Stimulated activated memory B cell treated with anti-CD40 and anti-IgM and Interleukin-4, amounts not matched to agents 10 μg/mL and 1 μg/mL and 100 μg/mL, for 72 hours (primary cell): ENCODE results near the gene CHST7.
A peak's percentile ranks its signal among the peaks of the same experiment; 100 is the strongest.

ENCODE experiments used
- ATAC-seq: fragments of 150-1000 bp; cut with Tn5 transposase; 2 replicates; pipeline ENCODE4 v1.10.0; 2021
- H3K27ac Mint-ChIP-seq: one replicate; pipeline ENCODE4 v1.8.0; 2022; ENCODE audit warnings: mild to moderate bottlenecking, mixed read lengths
- H3K27me3 Mint-ChIP-seq: one replicate; pipeline ENCODE4 v1.8.0; 2022; ENCODE audit warnings: mixed read lengths
- H3K36me3 Mint-ChIP-seq: one replicate; pipeline ENCODE4 v1.8.0; 2022; ENCODE audit warnings: mixed read lengths
- H3K4me1 Mint-ChIP-seq: one replicate; pipeline ENCODE4 v1.8.0; 2022; ENCODE audit warnings: mixed read lengths
- H3K4me3 Mint-ChIP-seq: one replicate; pipeline ENCODE4 v1.8.0; 2022; ENCODE audit warnings: mild to moderate bottlenecking, moderate library complexity, mixed read lengths
- H3K9me3 Mint-ChIP-seq: one replicate; pipeline ENCODE4 v1.8.0; 2022; ENCODE audit warnings: mixed read lengths

The CHST7 gene

DNA sequence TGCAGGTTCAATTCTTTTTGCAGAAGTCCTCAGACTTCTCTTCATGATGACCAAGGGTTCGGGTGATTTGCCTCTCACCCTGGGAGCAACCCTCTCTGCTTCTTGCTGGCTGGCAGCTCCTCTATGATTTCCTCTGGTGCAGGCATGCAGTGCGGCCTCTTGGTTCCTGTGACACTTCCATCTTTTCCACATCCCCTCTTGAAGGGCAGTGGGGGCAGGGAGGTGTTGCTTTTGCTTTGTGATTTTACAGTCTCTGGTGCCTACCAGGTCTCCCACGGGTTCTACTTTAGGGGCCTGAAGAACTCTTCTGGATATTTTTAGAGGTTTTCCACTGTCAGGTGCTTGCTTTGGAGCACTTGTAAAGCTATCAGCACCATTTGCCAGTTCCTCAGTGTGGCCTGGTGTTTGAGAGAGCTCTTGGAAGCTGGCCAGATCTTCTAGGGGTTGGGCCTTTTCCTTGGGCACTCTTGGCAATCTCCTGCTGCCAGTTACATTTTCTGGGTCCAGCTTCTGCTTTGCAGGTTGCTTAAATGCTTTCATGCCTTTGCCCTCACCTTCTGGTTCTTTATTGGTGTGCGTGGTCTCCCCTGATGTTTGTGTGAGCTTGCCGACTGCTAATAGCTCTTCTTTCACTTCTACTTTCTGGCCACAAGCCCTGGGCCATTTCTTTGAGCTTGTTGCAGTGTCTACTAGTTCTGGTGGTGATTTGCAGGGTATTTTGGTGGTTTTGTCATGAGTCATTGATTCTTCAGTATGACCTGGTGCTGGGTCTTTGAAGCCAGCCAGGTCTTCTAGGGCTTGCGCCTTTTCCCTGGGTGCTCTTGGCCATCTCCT lies 11.5 kb upstream of the CHST7 start:
- Mint-ChIP-seq H3K4me3 (peak overlapping the region; percentile 40), H3K4me1 (peaks cover 19% of the 10 kb centered on the region)
- peak; percentile 100 for ATAC-seq

DNA sequence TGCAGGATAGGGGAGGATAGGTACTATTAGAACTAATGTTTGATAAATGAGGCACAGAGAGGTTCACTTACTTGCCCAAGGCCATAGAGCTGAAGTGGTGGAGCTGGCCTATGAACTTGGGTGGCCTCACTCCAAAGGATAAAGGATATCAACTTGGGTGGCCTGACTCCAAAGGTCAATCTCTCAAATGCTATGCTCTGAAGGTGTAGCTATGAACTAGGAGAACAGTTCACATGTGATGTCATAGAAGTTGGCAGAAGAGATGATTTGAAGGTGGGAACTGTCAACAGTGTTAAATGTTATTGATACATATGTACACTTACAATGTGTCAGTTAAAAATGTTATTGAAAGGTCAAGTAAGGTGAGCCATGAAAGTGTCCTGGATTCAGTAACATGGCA lies 6.2 kb upstream of the CHST7 start:
- no peaks in the 10 kb centered on the region for H3K36me3 Mint-ChIP-seq
- no peaks in the 10 kb centered on the region for H3K9me3 Mint-ChIP-seq
- H3K27ac Mint-ChIP-seq: no peak overlapping the region
- no peak for ATAC-seq
- no peak overlapping the region for H3K4me3 Mint-ChIP-seq
- H3K27me3 Mint-ChIP-seq: no peaks in the 10 kb centered on the region
- H3K4me1 Mint-ChIP-seq: peaks cover 18% of the 10 kb centered on the region

More for the DNA sequence above, 11.5 kb upstream of the CHST7 start:
- H3K27ac Mint-ChIP-seq: peak overlapping the region; percentile 68
- H3K36me3 Mint-ChIP-seq: no peaks in the 10 kb centered on the region
- H3K9me3 Mint-ChIP-seq: no peaks in the 10 kb centered on the region
- peaks cover 9% of the 10 kb centered on the region for H3K27me3 Mint-ChIP-seq

DNA sequence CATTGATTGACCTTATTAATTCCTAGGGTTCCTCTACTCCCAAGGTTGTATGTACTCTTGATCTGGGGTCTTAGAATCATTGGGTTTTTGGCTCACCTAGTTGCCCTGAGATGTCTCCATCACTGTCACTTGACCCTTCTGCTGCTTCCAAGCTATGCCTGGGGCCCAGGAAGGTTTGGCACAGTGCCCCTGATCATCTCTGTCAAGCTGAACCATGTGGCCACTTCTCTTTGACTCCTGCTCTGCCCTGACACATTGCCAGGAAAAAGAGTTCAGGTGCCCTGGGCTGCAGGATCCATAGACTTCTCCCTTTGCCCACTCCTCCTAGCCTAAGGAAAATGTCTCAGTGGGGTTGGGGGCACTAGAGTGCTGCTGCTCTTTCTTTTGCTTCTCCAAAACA lies 3.9 kb upstream of the CHST7 start:
- no peak overlapping the region for H3K27ac Mint-ChIP-seq
- ATAC-seq: no peak
- no peak overlapping the region for H3K4me3 Mint-ChIP-seq
- H3K36me3 Mint-ChIP-seq: no peaks in the 10 kb centered on the region
- H3K9me3 Mint-ChIP-seq: no peaks in the 10 kb centered on the region
- H3K4me1 Mint-ChIP-seq: peaks cover 24% of the 10 kb centered on the region
- H3K27me3 Mint-ChIP-seq: no peaks in the 10 kb centered on the region

DNA sequence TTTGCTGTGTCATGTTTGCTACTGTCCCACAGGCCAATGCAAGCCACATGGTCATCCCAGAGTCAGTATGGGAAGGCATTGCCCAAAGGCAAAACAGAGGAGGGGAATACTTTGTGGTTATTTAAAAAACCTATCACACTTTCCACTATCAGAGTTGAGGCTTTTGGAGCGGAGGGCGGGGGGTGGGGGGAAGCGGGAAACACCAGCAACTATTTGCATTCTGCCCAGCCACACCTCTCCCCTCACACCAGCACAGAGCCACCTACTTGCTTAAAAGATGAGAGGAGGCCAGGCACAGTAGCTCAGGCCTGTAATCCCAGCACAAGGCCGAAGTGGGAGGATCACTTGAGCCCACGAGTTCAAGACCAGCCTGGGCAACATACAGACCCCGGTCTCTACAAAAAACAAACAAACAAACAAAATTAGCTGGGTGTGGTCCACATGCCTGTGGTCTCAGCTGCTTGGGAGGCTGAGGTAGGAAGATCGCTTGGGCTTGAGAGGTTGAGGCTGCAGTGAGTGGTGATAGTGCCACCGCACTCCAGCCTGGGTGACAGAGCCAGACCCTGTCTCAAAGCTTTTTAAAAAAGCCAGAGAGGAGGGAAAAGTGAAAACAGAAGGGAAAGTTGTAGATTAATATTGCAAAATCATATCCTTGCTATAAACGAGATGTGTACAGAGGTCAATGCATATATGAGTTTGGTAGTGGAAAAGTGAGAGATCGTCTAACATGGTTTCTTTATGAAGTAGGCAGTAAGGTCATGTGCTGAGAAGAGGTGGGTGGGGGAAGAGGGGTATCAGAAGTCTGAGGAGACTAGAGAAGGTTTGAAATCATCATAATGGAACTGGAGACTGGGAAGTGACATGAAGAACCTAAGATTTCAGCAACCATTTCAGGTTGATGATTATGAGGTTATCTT lies 1.9 kb upstream of the CHST7 start:
- no peaks in the 10 kb centered on the region for H3K9me3 Mint-ChIP-seq
- peak overlapping the region; percentile 85 for H3K27ac Mint-ChIP-seq
- H3K27me3 Mint-ChIP-seq: no peaks in the 10 kb centered on the region
- no peaks in the 10 kb centered on the region for H3K36me3 Mint-ChIP-seq
- ATAC-seq: peak; percentile 42
- peaks cover 39% of the 10 kb centered on the region for H3K4me1 Mint-ChIP-seq
- peak overlapping the region; percentile 34 for H3K4me3 Mint-ChIP-seq

DNA sequence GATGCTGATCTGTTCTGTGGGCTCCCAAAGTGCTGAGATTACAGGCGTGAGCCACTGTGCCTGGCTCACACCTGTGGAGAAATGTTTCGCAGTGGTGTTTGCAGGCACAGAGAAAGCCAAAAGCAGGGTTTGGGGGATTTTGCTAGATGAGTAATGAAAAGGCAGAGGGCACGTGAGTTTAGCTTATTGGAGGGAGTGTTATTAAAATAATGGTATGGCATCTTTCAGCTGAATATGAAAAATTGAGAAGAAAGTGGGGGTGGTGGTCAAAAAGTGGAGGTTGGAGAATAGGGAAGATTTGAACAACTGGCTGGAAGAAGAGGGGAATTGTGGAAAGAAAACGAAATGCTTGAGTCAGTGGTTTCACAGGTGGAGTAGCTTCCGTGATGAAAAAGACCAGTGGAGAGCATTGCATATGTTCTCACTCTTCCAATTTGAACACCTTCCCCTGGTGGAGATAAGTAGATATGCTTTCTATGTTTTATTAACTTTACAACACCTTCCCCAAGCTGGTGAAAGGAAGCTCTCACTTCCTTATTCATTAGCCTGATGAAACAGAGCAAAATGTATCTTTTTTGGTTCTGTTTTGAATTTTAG lies 1.1 kb upstream of the CHST7 start:
- peak overlapping the region; percentile 86 for H3K4me3 Mint-ChIP-seq
- H3K9me3 Mint-ChIP-seq: no peaks in the 10 kb centered on the region
- peak overlapping the region; percentile 85 for H3K27ac Mint-ChIP-seq
- H3K27me3 Mint-ChIP-seq: no peaks in the 10 kb centered on the region
- peak; percentile 61 for ATAC-seq
- peaks cover 44% of the 10 kb centered on the region for H3K4me1 Mint-ChIP-seq
- no peaks in the 10 kb centered on the region for H3K36me3 Mint-ChIP-seq

DNA sequence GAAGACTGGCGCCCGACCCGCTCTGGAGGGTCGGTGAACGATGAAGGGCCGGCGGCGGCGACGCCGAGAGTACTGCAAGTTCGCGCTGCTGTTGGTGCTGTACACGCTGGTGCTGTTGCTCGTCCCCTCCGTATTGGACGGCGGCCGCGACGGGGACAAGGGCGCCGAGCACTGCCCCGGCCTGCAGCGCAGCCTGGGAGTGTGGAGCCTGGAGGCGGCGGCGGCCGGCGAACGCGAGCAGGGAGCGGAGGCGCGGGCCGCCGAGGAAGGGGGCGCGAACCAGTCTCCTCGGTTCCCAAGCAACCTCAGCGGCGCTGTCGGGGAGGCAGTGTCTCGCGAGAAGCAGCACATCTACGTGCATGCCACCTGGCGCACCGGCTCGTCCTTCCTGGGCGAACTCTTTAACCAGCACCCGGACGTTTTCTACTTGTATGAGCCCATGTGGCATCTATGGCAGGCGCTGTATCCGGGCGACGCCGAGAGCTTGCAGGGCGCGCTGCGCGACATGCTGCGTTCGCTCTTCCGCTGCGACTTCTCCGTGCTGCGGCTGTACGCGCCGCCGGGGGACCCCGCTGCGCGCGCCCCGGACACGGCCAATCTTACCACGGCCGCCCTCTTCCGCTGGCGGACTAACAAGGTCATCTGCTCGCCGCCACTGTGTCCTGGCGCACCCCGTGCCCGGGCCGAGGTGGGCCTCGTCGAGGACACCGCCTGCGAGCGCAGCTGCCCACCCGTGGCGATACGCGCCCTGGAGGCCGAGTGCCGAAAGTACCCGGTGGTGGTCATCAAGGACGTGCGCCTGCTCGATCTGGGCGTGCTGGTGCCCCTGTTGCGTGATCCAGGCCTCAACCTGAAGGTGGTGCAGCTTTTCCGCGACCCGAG lies 568 bp downstream of the CHST7 start:
- ATAC-seq: peak; percentile 67
- H3K4me1 Mint-ChIP-seq: peaks cover 48% of the 10 kb centered on the region

DNA sequence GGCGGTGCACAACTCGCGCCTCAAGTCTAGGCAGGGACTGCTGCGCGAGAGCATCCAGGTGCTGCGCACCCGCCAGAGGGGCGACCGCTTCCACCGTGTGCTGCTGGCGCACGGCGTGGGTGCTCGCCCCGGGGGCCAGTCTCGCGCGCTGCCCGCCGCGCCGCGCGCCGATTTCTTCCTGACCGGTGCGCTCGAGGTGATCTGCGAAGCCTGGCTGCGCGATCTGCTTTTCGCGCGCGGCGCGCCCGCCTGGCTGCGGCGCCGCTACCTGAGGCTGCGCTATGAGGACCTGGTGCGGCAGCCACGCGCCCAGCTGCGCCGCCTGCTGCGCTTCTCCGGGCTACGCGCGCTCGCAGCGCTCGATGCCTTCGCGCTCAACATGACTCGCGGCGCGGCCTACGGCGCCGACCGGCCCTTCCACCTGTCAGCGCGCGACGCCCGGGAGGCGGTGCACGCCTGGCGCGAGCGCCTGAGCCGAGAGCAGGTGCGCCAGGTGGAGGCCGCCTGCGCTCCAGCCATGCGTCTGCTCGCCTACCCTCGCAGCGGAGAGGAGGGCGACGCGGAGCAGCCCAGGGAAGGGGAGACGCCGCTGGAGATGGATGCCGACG lies 1.3 kb downstream of the CHST7 start:
- H3K27ac Mint-ChIP-seq: peak overlapping the region; percentile 85
- no peaks in the 10 kb centered on the region for H3K36me3 Mint-ChIP-seq
- H3K4me1 Mint-ChIP-seq: peaks cover 48% of the 10 kb centered on the region
- no peaks in the 10 kb centered on the region for H3K9me3 Mint-ChIP-seq
- H3K4me3 Mint-ChIP-seq: peak overlapping the region; percentile 86
- H3K27me3 Mint-ChIP-seq: no peaks in the 10 kb centered on the region
- ATAC-seq: peak; percentile 8

More for the DNA sequence above, 568 bp downstream of the CHST7 start:
- Mint-ChIP-seq H3K27ac (peak overlapping the region; percentile 85), H3K36me3 (no peaks in the 10 kb centered on the region), H3K9me3 (no peaks in the 10 kb centered on the region), H3K4me3 (peak overlapping the region; percentile 86), H3K27me3 (no peaks in the 10 kb centered on the region)

DNA sequence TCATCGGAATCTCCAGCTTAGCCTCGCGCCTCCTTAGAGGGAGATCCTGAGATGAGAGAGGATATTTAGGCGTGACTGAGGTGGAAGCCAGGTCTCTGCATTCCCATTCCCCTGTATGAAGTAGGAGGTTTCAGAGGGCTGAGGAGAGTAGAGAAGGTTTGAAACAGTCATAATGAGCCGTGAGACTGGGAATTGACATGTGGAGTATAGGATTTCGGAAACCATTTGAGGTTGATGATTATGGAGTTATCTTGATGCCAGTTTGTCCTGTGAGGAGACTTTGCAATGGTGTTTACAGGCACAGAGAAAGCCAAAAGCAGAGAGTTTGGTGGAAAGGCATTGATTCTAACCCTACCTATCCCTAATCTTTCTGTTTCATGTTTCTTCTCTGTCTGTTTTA lies 2.0 kb downstream of the CHST7 start:
- ATAC-seq: no peak
- Mint-ChIP-seq H3K27ac (no peak overlapping the region), H3K9me3 (no peaks in the 10 kb centered on the region), H3K4me3 (peak overlapping the region; percentile 86), H3K4me1 (peaks cover 48% of the 10 kb centered on the region), H3K27me3 (no peaks in the 10 kb centered on the region), H3K36me3 (no peaks in the 10 kb centered on the region)

DNA sequence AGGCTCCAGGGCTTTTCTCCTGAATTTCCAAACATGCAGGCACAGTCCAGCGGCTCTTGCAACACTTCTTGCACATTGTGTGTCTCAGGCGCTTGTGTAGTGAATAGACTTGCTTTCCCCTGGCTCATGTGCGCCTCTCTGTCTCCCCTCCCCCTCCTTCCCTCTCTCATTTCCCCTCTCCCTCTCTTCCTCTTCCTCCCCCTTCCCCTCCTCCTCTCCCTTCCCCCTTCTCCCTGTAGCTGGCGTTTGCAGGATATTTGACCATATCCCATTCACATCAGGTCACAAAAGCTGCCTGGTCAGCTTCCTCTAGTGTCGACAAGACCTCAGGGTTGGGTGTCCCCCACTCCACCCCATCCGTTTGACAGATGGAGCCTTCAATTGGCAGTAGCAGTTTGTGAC lies 2.4 kb downstream of the CHST7 start:
- Mint-ChIP-seq H3K4me3 (peak overlapping the region; percentile 86), H3K9me3 (no peaks in the 10 kb centered on the region), H3K27me3 (no peaks in the 10 kb centered on the region), H3K36me3 (no peaks in the 10 kb centered on the region), H3K4me1 (peaks cover 48% of the 10 kb centered on the region), H3K27ac (no peak overlapping the region)
- no peak for ATAC-seq

DNA sequence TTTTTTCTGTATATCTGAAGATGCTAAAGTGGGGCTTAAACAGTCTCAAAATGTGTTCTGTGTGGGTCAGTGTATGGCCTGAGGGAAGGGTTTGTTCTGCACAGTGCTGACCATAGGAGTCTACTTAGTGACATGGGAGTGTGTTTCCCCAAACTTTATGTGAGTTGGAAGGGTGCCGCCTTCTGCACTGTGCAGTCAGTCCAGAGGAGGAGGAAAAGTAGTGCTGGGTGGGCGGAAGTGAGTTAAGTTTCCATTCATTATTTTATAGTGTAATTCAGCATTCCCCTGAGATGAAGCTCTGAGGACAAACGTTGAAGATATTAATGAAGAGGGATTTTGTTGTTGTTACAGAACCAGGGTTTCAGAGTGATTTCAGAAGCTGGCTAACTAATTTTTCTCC lies 2.9 kb downstream of the CHST7 start:
- no peaks in the 10 kb centered on the region for H3K36me3 Mint-ChIP-seq
- ATAC-seq: no peak
- peaks cover 46% of the 10 kb centered on the region for H3K4me1 Mint-ChIP-seq
- H3K4me3 Mint-ChIP-seq: peak overlapping the region; percentile 86
- H3K27me3 Mint-ChIP-seq: no peaks in the 10 kb centered on the region
- H3K9me3 Mint-ChIP-seq: no peaks in the 10 kb centered on the region
- H3K27ac Mint-ChIP-seq: no peak overlapping the region

DNA sequence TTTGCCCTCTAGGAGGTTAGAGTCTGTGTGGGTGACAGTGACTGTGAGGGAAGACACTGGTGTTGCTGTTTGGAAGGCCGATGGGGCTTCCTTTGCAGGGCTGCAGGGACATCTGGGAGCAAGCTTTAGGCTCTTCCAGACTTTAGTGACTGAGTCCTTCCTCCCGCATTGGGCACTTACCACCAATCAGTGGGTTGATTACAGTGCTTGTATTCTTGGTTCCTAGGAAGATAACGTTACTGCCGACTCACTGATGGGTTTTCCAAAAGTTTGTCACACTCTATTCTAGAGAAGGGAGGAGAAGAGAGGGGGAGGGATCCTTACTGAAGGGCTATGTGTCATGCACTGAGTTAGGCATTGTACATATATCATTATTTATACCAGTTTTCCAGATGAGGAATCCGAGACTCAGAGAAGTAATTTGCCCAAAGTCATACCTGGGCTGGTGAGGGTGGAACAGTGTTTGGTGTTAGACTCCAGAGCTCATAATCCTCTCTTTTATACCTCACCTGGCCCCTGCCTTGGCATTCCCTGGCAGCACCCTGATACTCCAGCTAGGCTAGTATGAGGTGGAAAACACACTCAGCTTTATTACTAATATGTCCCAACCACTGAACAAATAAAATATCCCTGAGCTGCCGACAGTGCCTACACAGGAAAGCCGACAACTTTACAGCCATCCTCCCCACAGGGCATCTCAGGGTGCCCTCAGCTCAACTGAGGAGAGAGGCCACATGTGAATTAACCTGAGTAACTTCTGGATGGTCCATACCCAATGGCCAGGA lies 3.8 kb downstream of the CHST7 start:
- no peak for ATAC-seq
- no peaks in the 10 kb centered on the region for H3K36me3 Mint-ChIP-seq
- no peak overlapping the region for H3K27ac Mint-ChIP-seq
- peaks cover 36% of the 10 kb centered on the region for H3K4me1 Mint-ChIP-seq
- H3K27me3 Mint-ChIP-seq: no peaks in the 10 kb centered on the region
- H3K9me3 Mint-ChIP-seq: no peaks in the 10 kb centered on the region
- no peak overlapping the region for H3K4me3 Mint-ChIP-seq

DNA sequence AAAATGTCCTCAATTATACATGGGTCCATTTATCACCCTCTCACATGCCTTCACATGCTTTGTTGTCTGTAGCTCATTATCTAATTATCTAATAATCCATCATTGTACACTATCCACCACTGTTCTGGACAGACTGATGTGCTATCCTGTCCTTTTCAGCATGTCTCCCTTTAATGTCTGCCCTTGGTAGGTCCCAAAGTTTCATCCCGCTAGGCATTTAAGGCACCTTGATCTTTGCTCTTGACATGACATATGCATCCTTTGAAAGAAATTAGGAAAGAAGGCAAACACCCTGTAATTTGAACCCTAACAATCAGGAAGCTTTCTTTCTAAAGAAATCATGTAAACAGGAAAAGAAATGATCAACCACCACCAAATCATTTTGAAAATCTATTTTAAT lies 5.7 kb downstream of the CHST7 start:
- H3K27me3 Mint-ChIP-seq: no peaks in the 10 kb centered on the region
- no peaks in the 10 kb centered on the region for H3K36me3 Mint-ChIP-seq
- no peaks in the 10 kb centered on the region for H3K9me3 Mint-ChIP-seq
- H3K4me1 Mint-ChIP-seq: peaks cover 24% of the 10 kb centered on the region
- no peak for ATAC-seq
- H3K27ac Mint-ChIP-seq: no peak overlapping the region
- no peak overlapping the region for H3K4me3 Mint-ChIP-seq

DNA sequence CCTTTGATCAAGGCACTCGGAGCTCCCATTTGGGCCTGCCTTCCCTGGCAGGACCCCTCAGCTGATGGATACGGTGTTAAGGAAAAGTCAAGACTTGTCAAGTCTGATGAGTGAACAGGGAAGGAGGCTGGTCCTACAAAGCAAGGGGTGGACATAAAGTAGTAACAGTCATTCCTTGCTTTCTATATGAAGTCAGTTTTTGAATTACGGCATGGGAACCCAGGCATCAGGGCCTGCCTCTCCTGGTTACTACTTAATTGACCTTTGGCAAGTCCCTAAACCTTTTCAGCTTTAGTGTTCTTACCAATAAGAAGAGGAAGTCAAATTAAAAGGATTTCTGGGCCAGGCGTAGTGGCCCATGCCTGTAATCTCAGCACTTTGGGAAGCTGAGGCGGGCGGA lies 7.0 kb downstream of the CHST7 start:
- H3K4me1 Mint-ChIP-seq: peaks cover 20% of the 10 kb centered on the region
- H3K27me3 Mint-ChIP-seq: no peaks in the 10 kb centered on the region
- H3K4me3 Mint-ChIP-seq: no peak overlapping the region
- no peak overlapping the region for H3K27ac Mint-ChIP-seq
- no peaks in the 10 kb centered on the region for H3K9me3 Mint-ChIP-seq
- H3K36me3 Mint-ChIP-seq: no peaks in the 10 kb centered on the region
- ATAC-seq: no peak

DNA sequence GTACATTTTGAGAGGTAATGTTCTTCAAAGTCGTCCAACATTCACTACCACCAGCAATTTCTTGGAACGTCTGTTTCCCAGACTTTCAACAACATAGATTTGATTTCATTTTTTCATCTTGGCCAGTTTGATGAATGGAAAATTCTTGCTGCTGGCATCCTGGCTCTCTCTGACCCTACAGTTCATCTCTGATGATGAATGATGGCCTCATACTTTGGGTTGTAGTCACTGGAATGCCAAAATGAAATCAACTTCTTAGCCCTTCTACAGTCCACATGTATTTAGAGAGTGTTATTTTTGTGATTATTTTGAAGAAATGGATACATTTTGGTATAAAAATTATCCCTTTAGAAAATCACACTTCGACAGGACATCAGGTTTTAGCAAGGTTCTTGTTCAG lies 8.8 kb downstream of the CHST7 start:
- no peak for ATAC-seq
- Mint-ChIP-seq H3K27ac (no peak overlapping the region), H3K9me3 (no peaks in the 10 kb centered on the region), H3K4me3 (no peak overlapping the region), H3K27me3 (no peaks in the 10 kb centered on the region), H3K36me3 (no peaks in the 10 kb centered on the region), H3K4me1 (peaks cover 4% of the 10 kb centered on the region)
